ENCODE results near the gene OVAAL. TPM values are rescaled to one million over a fixed set of nuclear protein-coding genes. Genes with fewer than 3 reads are reported as not detected.
A peak's percentile ranks its signal among the peaks of the same experiment; 100 is the strongest.

Gene OVAAL
- total RNA-seq, 1 donor = not detected

GRCh38 chr1:180577361-180577760 lies 18.6 kb downstream of the OVAAL start:
- peak; percentile 98 for DNase-seq (ENCODE audit: low read depth)
- no peak overlapping the region for H3K4me3 ChIP-seq (ENCODE audit: low read depth, low read length)
- TF ChIP-seq, protein P1, sequence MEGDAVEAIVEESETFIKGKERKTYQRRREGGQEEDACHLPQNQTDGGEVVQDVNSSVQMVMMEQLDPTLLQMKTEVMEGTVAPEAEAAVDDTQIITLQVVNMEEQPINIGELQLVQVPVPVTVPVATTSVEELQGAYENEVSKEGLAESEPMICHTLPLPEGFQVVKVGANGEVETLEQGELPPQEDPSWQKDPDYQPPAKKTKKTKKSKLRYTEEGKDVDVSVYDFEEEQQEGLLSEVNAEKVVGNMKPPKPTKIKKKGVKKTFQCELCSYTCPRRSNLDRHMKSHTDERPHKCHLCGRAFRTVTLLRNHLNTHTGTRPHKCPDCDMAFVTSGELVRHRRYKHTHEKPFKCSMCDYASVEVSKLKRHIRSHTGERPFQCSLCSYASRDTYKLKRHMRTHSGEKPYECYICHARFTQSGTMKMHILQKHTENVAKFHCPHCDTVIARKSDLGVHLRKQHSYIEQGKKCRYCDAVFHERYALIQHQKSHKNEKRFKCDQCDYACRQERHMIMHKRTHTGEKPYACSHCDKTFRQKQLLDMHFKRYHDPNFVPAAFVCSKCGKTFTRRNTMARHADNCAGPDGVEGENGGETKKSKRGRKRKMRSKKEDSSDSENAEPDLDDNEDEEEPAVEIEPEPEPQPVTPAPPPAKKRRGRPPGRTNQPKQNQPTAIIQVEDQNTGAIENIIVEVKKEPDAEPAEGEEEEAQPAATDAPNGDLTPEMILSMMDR (IDR thresholded peaks at IDR 0.05; ENCODE audit: insufficient read depth, low read length) = no peak

DNA sequence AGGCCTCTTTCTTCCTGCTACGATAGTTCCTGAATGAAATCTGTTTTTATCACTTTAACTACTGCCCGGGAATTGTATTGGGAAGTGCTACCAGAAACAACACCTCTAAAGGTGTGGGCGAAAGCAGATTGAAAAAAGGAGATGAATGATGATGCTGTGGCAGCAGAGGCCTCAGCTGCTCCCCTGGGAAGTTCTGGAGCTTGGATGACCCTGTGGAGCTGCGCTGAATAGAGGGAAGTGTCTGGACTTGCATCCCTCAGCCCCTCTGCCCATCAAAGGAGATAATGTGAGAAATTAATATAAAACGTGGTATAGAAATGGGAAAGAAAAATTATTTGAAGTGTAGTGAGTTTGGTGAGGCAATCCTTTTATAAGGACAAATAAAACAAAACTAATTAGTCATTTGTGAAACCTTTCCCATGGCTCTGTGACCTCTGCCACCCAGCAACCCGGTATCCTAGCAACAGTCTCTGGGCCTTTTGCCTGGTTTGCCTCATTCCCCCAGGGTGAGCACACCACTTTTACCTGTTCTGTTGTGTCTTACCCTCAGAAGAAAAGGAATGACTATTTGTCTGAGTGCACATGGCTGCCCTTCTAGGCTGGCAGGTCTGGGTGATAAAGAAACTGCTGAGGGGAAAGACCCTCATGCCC lies 21.3 kb downstream of the OVAAL start:
- TF ChIP-seq, protein P1 (IDR thresholded peaks at IDR 0.05; ENCODE audit: insufficient read depth, low read length) = no peak
- H3K4me3 ChIP-seq (ENCODE audit: low read depth, low read length) = no peak overlapping the region
- DNase-seq (ENCODE audit: low read depth) = no peak

DNA sequence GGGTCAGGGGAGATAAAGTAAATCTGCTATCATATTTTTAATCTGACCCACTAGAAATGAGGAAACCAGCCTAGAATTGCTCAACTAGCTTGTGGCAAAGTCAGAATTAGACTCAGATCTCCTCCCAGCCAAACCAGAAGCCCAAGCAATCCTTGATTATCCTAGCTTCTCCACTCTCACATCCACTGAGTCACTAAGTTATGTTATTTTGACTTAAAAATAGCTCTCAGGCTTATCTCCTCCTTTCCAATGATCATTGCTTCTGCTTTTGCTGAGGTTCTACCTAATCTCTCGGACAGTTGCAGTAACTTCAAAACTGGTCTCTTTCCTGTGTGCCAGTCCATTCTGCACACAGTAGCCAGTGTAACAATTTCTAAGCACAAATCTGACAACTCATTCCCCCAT lies 22.9 kb downstream of the OVAAL start:
- DNase-seq (ENCODE audit: low read depth) = peak; percentile 82
- H3K4me3 ChIP-seq (ENCODE audit: low read depth, low read length) = no peak overlapping the region
- TF ChIP-seq, protein P1 (IDR thresholded peaks at IDR 0.05; ENCODE audit: insufficient read depth, low read length) = no peak

DNA sequence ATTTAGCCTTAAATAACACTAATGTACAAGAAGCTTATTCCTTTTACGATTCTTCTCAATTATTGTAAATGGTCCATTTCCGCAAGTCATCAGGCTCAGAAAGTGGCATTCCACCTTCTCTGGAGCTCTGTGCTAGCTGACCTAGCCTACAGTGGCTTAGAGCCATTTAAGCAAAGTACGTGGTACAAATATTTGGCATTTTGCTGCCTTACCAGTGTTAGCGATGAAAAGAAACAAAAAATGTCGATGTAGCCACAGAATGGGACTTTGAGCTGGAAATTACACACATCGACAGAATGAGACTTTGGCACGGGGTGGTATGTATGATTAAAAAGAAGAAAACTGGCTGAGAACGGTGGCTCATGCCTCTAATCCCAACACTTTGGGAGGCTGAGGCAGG lies 26.1 kb downstream of the OVAAL start:
- TF ChIP-seq, protein P1 (IDR thresholded peaks at IDR 0.05; ENCODE audit: insufficient read depth, low read length) = no peak
- no peak for DNase-seq (ENCODE audit: low read depth)
- no peak overlapping the region for H3K4me3 ChIP-seq (ENCODE audit: low read depth, low read length)

GRCh38 chr1:180585994-180586359 lies 27.2 kb downstream of the OVAAL start:
- H3K4me3 ChIP-seq (ENCODE audit: low read depth, low read length) = no peak overlapping the region
- no peak for DNase-seq (ENCODE audit: low read depth)
- TF ChIP-seq, protein P1 (IDR thresholded peaks at IDR 0.05; ENCODE audit: insufficient read depth, low read length) = no peak

GRCh38 chr1:180586671-180587155 lies 27.9 kb downstream of the OVAAL start:
- TF ChIP-seq, protein P1 (IDR thresholded peaks at IDR 0.05; ENCODE audit: insufficient read depth, low read length) = no peak
- DNase-seq (ENCODE audit: low read depth) = peak; percentile 73
- H3K4me3 ChIP-seq (ENCODE audit: low read depth, low read length) = no peak overlapping the region

DNA sequence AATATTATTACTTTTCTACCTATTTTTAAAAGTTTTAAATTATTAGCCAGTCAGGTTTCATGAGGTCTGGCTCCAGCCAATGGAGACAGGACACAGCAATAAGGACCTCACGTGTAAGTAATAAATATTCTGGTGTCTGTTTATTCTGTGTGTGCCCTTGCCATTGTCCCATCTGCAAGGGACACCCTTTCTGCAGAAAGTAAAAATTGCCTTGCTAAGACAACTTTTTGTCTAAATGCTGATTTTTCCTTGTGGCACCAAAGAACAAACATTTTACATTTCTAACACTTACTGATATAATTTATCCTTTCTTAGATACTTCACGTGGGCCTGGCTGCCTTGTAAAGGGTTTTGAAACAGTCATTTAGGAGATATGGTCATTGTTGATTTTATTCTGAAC lies 29.4 kb downstream of the OVAAL start:
- TF ChIP-seq, protein P1 (IDR thresholded peaks at IDR 0.05; ENCODE audit: insufficient read depth, low read length) = no peak
- DNase-seq (ENCODE audit: low read depth) = no peak
- no peak overlapping the region for H3K4me3 ChIP-seq (ENCODE audit: low read depth, low read length)

Measured in fibroblast of the aortic adventitia (primary cell).